Brain microvascular endothelial cell (primary cell): ENCODE results near the gene JAG1.

Source experiments
- DNase-seq: peaks from one replicate; pipeline ENCODE4 v3.0.0-alpha.2; 2020
- H3K27ac ChIP-seq: fragments of 250-450 bp; sonication (Bioruptor Pico); 2 replicates; pipeline ENCODE4 v1.5.1; 2020; ENCODE audit warnings: mild to moderate bottlenecking, moderate library complexity
- H3K27me3 ChIP-seq: fragments of 250-450 bp; sonication (Bioruptor Pico); replicated peaks from 2 replicates; pipeline ENCODE4 v1.5.1; 2020; ENCODE audit warnings: mild to moderate bottlenecking
- H3K36me3 ChIP-seq: fragments of 250-450 bp; sonication (Bioruptor Pico); replicated peaks from 2 replicates; pipeline ENCODE4 v1.5.1; 2020; ENCODE audit warnings: mild to moderate bottlenecking
- H3K4me3 ChIP-seq: 2 replicates; pipeline ENCODE4 v1.5.1; 2011; ENCODE audit warnings: low read depth, mild to moderate bottlenecking, control low read depth, low read length, moderate library complexity
- in situ Hi-C: cut with HindIII; loops from 2 replicates; pipeline ENCODE4 v1.10.0; 2017; ENCODE audit warnings: low sequenced_read_pairs, low pct_ligation_motif_present
- TF ChIP-seq, protein P1 (sequence below): IDR thresholded peaks from 2 replicates; pipeline ENCODE4 v1.5.1; 2011; ENCODE audit warnings: low read depth, mild to moderate bottlenecking, moderate library complexity, low read length, control low read depth, inconsistent platforms; ENCODE audit errors: missing control alignments

Gene JAG1

GRCh38 chr20:10669843-10670446, 3.9 kb downstream of the JAG1 start:
- no peaks in the 10 kb centered on the region for H3K27me3 ChIP-seq
- H3K36me3 ChIP-seq, result peaks cover 47% of the 10 kb centered on the region
- DNase-seq, result no peak
- in situ Hi-C loops, result no loop called here
- H3K4me3 ChIP-seq, result peak overlapping the region; percentile 86
- TF ChIP-seq, protein P1, sequence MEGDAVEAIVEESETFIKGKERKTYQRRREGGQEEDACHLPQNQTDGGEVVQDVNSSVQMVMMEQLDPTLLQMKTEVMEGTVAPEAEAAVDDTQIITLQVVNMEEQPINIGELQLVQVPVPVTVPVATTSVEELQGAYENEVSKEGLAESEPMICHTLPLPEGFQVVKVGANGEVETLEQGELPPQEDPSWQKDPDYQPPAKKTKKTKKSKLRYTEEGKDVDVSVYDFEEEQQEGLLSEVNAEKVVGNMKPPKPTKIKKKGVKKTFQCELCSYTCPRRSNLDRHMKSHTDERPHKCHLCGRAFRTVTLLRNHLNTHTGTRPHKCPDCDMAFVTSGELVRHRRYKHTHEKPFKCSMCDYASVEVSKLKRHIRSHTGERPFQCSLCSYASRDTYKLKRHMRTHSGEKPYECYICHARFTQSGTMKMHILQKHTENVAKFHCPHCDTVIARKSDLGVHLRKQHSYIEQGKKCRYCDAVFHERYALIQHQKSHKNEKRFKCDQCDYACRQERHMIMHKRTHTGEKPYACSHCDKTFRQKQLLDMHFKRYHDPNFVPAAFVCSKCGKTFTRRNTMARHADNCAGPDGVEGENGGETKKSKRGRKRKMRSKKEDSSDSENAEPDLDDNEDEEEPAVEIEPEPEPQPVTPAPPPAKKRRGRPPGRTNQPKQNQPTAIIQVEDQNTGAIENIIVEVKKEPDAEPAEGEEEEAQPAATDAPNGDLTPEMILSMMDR, result no peak
- H3K27ac ChIP-seq, result peak overlapping the region; percentile 97

DNA sequence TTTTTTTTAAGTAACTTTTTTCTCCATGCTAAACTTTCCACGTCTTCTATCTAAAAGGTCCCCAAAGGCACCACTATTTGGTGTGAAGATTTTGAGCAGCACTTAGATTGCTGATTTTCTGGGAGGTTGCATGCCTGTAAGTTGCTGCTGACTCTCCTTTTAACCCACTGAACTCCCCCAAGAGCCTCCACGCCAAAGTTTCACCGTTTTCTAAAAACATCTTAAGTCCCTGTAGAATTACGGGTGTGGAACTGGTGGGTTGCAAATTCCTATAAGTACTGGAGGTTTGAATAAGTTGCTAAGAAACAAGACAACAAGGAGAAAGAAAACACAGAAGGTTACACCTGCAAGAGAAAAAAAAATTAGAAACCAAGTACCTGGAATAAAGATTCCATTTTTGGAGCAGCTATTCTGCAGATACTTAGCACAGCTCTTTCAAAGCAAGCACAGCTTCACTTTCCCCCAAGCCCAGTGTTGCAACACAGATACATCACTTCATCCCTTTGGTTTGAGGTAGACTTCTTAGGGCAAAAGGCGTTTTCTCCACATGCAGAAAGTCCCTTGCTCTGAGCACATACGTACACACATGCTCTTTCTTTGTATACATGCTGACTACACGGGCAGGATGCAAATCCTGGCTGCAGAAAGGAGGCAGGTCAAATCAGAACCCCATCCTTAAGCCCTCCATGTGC, 5.0 kb downstream of the JAG1 start:
- TF ChIP-seq, protein P1, result no peak
- DNase-seq, result no peak
- in situ Hi-C loops, result no loop called here
- H3K27me3 ChIP-seq, result no peaks in the 10 kb centered on the region
- H3K36me3 ChIP-seq, result peaks cover 51% of the 10 kb centered on the region
- peak overlapping the region; percentile 19 for H3K27ac ChIP-seq
- H3K4me3 ChIP-seq, result no peak overlapping the region

DNA sequence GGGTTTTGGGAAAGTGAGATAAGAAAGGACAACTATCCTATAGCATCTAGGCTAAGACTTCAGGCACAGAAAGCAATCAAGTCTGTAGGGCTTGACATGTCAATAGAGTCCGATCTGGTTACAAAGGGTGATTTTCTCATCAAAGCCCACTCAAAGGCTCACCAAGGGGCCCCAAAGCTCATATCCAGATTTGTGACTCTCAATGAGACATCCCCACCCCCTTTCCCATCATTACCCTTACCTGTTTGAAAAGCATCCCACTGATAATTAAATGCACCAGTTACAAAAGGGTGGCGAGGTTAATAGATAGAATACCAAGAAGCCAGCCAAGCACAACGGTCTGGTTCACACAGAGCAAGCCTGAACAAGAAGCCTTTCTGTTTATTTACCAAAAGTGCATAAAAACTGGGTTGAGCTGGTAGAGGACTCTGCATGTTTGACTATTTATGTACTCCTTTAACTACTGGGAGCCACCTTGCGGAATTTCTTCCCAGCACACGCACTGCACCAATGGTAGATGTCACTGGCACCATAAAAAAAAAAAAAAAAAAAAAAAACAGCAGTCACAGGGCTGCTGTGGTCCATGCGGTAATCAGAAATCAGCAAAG, 6.1 kb downstream of the JAG1 start:
- Histone ChIP-seq H3K27ac (peak overlapping the region; percentile 79), H3K27me3 (no peaks in the 10 kb centered on the region), H3K36me3 (peaks cover 62% of the 10 kb centered on the region), H3K4me3 (no peak overlapping the region)
- TF ChIP-seq, protein P1, result peak; percentile 3
- DNase-seq, result no peak
- in situ Hi-C loops, result no loop called here

- Histone ChIP-seq H3K4me3 (no peak overlapping the region), H3K27me3 (no peaks in the 10 kb centered on the region), H3K27ac (peak overlapping the region; percentile 79), H3K36me3 (peaks cover 62% of the 10 kb centered on the region)
- DNase-seq, result no peak
- in situ Hi-C loops, result no loop called here
- TF ChIP-seq, protein P1, result no peak
Measured at GRCh38 chr20:10667077-10667401, 6.8 kb downstream of the JAG1 start.

DNA sequence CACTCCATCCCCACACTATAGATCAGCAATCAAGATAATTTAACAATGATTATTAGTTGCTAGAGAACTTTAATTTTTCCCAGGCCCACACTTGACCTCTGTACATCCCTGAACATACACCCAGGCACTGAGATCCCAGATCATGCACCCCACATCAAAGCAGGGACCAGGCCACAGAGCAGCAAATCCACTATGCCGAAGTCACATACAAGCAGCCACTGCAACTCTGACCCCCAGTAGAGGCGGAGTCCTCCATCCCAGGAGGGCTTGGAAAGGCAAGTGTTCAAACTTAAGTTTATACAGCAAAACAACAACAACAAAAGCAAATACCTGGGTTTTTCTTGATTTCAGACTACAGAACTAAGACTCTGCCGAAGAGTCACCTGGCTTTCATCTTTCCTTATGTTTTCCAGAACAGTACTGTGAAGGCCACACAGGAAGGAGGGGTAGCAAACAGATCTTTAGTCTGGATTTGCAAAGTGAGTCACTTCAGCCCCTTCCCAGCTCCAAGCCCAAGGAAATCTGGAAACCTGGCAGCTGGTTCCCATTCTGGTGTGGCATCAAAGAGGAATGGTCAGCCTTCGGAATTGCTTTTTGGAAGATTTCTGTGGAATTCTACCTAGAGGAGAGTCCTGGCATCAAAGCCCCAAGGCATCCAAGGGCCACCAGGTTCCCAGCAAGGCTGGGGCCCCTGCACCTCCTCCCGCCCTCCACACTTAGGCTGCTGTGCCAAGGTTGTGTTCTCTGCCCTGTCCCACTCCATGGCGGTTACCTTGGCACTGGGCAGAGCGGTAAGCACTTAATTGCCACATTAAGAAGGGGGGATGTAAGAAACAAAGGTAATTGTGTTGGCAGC, 7.3 kb downstream of the JAG1 start:
- TF ChIP-seq, protein P1, result no peak
- Histone ChIP-seq H3K4me3 (no peak overlapping the region), H3K27me3 (no peaks in the 10 kb centered on the region), H3K27ac (peak overlapping the region; percentile 79), H3K36me3 (peaks cover 67% of the 10 kb centered on the region)
- DNase-seq, result no peak
- in situ Hi-C loops, result no loop called here
